ENCODE measurements around the gene CD3G. TPM values are rescaled to one million over a fixed set of nuclear protein-coding genes. Genes with fewer than 3 reads are reported as not detected.

CD3G gene
- total RNA-seq, 2 experiments from 2014 or later = 102 to 109 TPM

DNA sequence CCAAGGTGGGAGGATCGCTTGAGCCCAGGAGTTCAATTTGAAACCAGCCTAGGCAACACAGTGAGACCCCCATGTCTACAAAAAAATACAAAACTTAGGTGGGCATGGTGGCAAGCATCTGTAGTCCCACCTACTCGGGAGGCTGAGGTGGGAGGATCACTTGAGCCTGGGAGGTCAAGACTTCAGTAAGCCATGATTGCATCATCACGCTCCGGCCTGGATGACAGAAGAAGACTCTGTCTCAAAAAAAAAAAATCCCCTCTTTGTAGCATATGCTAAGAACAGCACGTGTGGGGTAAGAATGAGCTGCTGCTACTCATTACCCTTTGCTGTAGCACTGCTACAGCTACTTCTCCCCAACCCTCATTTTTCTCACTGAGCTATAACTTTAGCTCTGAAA, 29.7 kb downstream of the CD3G start:
- H3K27ac ChIP-seq (ENCODE audit: low read depth in 1 of 2, low read length in 2 of 2) = no peak overlapping the region
- DNase-seq (no peak), ATAC-seq (ENCODE audit: poor library complexity) (no peak)
- H3K9me3 Mint-ChIP-seq = no peaks in the 10 kb centered on the region
- H3K27ac Mint-ChIP-seq = no peak overlapping the region
- no peaks in the 10 kb centered on the region for H3K4me1 Mint-ChIP-seq (ENCODE audit: low read depth)
- no peaks in the 10 kb centered on the region for H3K9me3 ChIP-seq (ENCODE audit: control insufficient read depth in 1 of 2, insufficient read depth in 1 of 2, low read length in 2 of 2)
- CTCF ChIA-PET = interaction anchor here (1.4 kb wide), 1 partner anchor 28 kb away, joined by 3 read pairs; the partner anchor contains the start of gene ATP5MG
- no peaks in the 10 kb centered on the region for H3K27me3 ChIP-seq (ENCODE audit: control insufficient read depth in 1 of 2, insufficient read depth in 2 of 2, low read length in 2 of 2)
- H3K36me3 ChIP-seq (ENCODE audit: insufficient read depth, low read length) = peaks cover 100% of the 10 kb centered on the region
- H3K4me3 Mint-ChIP-seq = no peak overlapping the region
- POLR2A ChIA-PET = no interaction called here
- no peak overlapping the region for H3K4me3 ChIP-seq (ENCODE audit: low read length)
- intact Hi-C loops (cut with DNase I, micrococcal nuclease) = no loop called here
- TF ChIP-seq, protein P1, sequence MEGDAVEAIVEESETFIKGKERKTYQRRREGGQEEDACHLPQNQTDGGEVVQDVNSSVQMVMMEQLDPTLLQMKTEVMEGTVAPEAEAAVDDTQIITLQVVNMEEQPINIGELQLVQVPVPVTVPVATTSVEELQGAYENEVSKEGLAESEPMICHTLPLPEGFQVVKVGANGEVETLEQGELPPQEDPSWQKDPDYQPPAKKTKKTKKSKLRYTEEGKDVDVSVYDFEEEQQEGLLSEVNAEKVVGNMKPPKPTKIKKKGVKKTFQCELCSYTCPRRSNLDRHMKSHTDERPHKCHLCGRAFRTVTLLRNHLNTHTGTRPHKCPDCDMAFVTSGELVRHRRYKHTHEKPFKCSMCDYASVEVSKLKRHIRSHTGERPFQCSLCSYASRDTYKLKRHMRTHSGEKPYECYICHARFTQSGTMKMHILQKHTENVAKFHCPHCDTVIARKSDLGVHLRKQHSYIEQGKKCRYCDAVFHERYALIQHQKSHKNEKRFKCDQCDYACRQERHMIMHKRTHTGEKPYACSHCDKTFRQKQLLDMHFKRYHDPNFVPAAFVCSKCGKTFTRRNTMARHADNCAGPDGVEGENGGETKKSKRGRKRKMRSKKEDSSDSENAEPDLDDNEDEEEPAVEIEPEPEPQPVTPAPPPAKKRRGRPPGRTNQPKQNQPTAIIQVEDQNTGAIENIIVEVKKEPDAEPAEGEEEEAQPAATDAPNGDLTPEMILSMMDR (IDR thresholded peaks at IDR 0.05) = no peak
- no peaks in the 10 kb centered on the region for H3K27me3 Mint-ChIP-seq
- H3K4me1 ChIP-seq (ENCODE audit: insufficient read depth, low read length) = no peaks in the 10 kb centered on the region
- H3K36me3 Mint-ChIP-seq (ENCODE audit: low read depth) = peaks cover 96% of the 10 kb centered on the region

GRCh38 chr11:118374729-118375128, 30.6 kb downstream of the CD3G start:
- intact Hi-C loops (cut with DNase I, micrococcal nuclease) = no loop called here
- H3K27ac Mint-ChIP-seq = no peak overlapping the region

GRCh38 chr11:118375978-118376377, 31.8 kb downstream of the CD3G start:
- Histone ChIP-seq H3K9me3 (ENCODE audit: control insufficient read depth in 1 of 2, insufficient read depth in 1 of 2, low read length in 2 of 2) (no peaks in the 10 kb centered on the region), H3K27ac (ENCODE audit: low read depth in 1 of 2, low read length in 2 of 2) (no peak overlapping the region), H3K4me1 (ENCODE audit: insufficient read depth, low read length) (no peaks in the 10 kb centered on the region), H3K27me3 (ENCODE audit: control insufficient read depth in 1 of 2, insufficient read depth in 2 of 2, low read length in 2 of 2) (no peaks in the 10 kb centered on the region), H3K36me3 (ENCODE audit: insufficient read depth, low read length) (peaks cover 100% of the 10 kb centered on the region), H3K4me3 (ENCODE audit: low read length) (no peak overlapping the region)
- Mint-ChIP-seq H3K4me3 (no peak overlapping the region), H3K4me1 (ENCODE audit: low read depth) (no peaks in the 10 kb centered on the region), H3K27ac (no peak overlapping the region), H3K9me3 (no peaks in the 10 kb centered on the region), H3K36me3 (ENCODE audit: low read depth) (peaks cover 95% of the 10 kb centered on the region), H3K27me3 (no peaks in the 10 kb centered on the region)
- intact Hi-C loops (cut with DNase I, micrococcal nuclease) = no loop called here
- DNase-seq (no peak), ATAC-seq (ENCODE audit: poor library complexity) (no peak)
- POLR2A ChIA-PET = interaction anchor here (1.4 kb wide), 1 partner anchor 62 kb away, joined by 3 read pairs; no protein-coding TSS in a partner anchor
- CTCF ChIA-PET = no interaction called here
- TF ChIP-seq, protein P1 (IDR thresholded peaks at IDR 0.05) = no peak

More at GRCh38 chr11:118374729-118375128, 30.6 kb downstream of the CD3G start:
- TF ChIP-seq, protein P1 (IDR thresholded peaks at IDR 0.05) = no peak
- DNase-seq (no peak), ATAC-seq (ENCODE audit: poor library complexity) (no peak)
- H3K9me3 Mint-ChIP-seq = no peaks in the 10 kb centered on the region
- H3K36me3 Mint-ChIP-seq (ENCODE audit: low read depth) = peaks cover 96% of the 10 kb centered on the region
- Histone ChIP-seq H3K4me1 (ENCODE audit: insufficient read depth, low read length) (no peaks in the 10 kb centered on the region), H3K27me3 (ENCODE audit: control insufficient read depth in 1 of 2, insufficient read depth in 2 of 2, low read length in 2 of 2) (no peaks in the 10 kb centered on the region), H3K36me3 (ENCODE audit: insufficient read depth, low read length) (peaks cover 100% of the 10 kb centered on the region), H3K9me3 (ENCODE audit: control insufficient read depth in 1 of 2, insufficient read depth in 1 of 2, low read length in 2 of 2) (no peaks in the 10 kb centered on the region), H3K27ac (ENCODE audit: low read depth in 1 of 2, low read length in 2 of 2) (no peak overlapping the region), H3K4me3 (ENCODE audit: low read length) (no peak overlapping the region)
- no peaks in the 10 kb centered on the region for H3K4me1 Mint-ChIP-seq (ENCODE audit: low read depth)
- POLR2A ChIA-PET = interaction anchor here (0.6 kb wide), 1 partner anchor 46 kb away, joined by 3 read pairs; no protein-coding TSS in a partner anchor
- CTCF ChIA-PET = no interaction called here
- H3K27me3 Mint-ChIP-seq = no peaks in the 10 kb centered on the region
- H3K4me3 Mint-ChIP-seq = no peak overlapping the region

Data from CD4-positive, alpha-beta T cell (primary cell).